COLO668 (cell line): ENCODE results near the gene LRRC8A.
"Not testable (repeated sequence)": the region's sequence is repeated elsewhere in the genome, so short reads cannot be mapped to it uniquely, and the experiment has no call there.

Experiments used
- DNase-seq: peaks from one replicate; lab custom pipeline; 2025; ENCODE audit not compliant: unreplicated experiment; lab: John Stamatoyannopoulos, UW

Gene LRRC8A

GRCh38 chr9:128920381-128921058 lies 38.6 kb downstream of the LRRC8A start, which contains the start of gene PHYHD1:
Gene PHYHD1 (plus strand): TSS chr9:128920982. CDS start chr9:128922324, 1,342 bp downstream.
- no peak for DNase-seq

- no peak for DNase-seq
Measured at GRCh38 chr9:128921881-128922763, 40.2 kb downstream of the LRRC8A start.

- no peak for DNase-seq
Measured at GRCh38 chr9:128923493-128923883, 41.6 kb downstream of the LRRC8A start.

- DNase-seq, result peak; percentile 48
Measured at GRCh38 chr9:128927731-128928411, 45.9 kb downstream of the LRRC8A start.

GRCh38 chr9:128928624-128929023 lies 46.7 kb downstream of the LRRC8A start:
- DNase-seq, result no peak

- no peak for DNase-seq
Measured at GRCh38 chr9:128929560-128929959, 47.6 kb downstream of the LRRC8A start.

- DNase-seq, result no peak
Measured at GRCh38 chr9:128933731-128934130, 51.8 kb downstream of the LRRC8A start.

- no peak for DNase-seq
Measured at GRCh38 chr9:128936171-128936865, 54.4 kb downstream of the LRRC8A start.

GRCh38 chr9:128937310-128938165 lies 55.6 kb downstream of the LRRC8A start:
- no peak for DNase-seq

GRCh38 chr9:128940271-128940921 lies 58.5 kb downstream of the LRRC8A start:
- DNase-seq, result no peak

- DNase-seq, result no peak
Measured at GRCh38 chr9:128940946-128941755, 59.2 kb downstream of the LRRC8A start.

GRCh38 chr9:128943832-128944620 lies 62.1 kb downstream of the LRRC8A start:
- no peak for DNase-seq

- not testable (repeated sequence) for DNase-seq
Measured at GRCh38 chr9:128944966-128945365, 63.0 kb downstream of the LRRC8A start.

- DNase-seq, result no peak
Measured at GRCh38 chr9:128945798-128946501, 64.0 kb downstream of the LRRC8A start.

GRCh38 chr9:128946571-128947276 lies 64.8 kb downstream of the LRRC8A start:
- DNase-seq, result peak; percentile 39

GRCh38 chr9:128947277-128947526 lies 65.3 kb downstream of the LRRC8A start:
- DNase-seq, result no peak
